Hepatocyte (in vitro differentiated cells): ENCODE measurements around the gene COX8C.

ENCODE experiments used
- EZH2 ChIP-seq: fragments of 200-600 bp; sonication (generic); IDR thresholded peaks from 2 replicates; pipeline ENCODE4 v1.6.1; 2016; ENCODE audit warnings: antibody characterized with exemption, mild to moderate bottlenecking, borderline replicate concordance
- TF ChIP-seq, protein P1 (sequence below): fragments of 200-600 bp; sonication (generic); IDR thresholded peaks from 2 replicates; pipeline ENCODE4 v1.5.1; 2016; ENCODE audit warnings: antibody characterized with exemption, mild to moderate bottlenecking; ENCODE audit not compliant: poor library complexity

DNA sequence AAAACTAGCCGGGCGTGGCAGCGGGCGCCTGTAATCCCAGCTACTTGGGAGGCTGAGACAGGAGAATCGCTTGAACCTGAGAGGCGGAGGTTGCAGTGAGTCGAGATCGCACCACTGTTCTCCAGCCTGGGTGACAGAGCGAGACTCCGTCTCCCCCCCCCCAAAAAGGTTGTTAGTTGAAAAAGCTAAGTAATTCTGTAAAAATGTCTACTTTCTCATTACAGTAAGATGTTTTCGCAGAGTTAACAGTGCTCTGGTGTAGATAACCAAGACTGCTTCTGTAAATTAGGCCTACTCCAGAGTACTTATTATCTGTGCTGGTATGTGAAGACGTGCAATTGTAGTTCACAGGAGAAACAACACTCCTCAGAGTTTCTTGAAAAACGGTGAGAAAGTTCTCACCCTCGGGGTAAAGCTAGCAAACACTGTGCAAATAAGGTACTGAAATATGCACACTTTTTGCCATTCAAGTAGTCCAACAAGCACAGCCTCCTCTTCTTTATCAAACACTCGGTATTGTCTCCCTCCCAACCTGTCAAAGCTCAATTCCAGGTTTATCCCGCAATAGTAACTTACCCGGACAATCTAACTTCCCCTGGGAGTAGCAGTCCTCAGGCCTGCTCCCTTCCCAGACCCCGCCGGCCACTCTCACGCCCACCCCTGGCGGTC lies 15.1 kb upstream of the COX8C start:
- TF ChIP-seq, protein P1, sequence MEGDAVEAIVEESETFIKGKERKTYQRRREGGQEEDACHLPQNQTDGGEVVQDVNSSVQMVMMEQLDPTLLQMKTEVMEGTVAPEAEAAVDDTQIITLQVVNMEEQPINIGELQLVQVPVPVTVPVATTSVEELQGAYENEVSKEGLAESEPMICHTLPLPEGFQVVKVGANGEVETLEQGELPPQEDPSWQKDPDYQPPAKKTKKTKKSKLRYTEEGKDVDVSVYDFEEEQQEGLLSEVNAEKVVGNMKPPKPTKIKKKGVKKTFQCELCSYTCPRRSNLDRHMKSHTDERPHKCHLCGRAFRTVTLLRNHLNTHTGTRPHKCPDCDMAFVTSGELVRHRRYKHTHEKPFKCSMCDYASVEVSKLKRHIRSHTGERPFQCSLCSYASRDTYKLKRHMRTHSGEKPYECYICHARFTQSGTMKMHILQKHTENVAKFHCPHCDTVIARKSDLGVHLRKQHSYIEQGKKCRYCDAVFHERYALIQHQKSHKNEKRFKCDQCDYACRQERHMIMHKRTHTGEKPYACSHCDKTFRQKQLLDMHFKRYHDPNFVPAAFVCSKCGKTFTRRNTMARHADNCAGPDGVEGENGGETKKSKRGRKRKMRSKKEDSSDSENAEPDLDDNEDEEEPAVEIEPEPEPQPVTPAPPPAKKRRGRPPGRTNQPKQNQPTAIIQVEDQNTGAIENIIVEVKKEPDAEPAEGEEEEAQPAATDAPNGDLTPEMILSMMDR = no peak
- no peak for TF ChIP-seq EZH2
